ENCODE measurements around the gene UBXN4.

GRCh38 chr2:135800513-135801460 lies 59.1 kb downstream of the UBXN4 start:
- no peak for TF ChIP-seq CTCF (IDR thresholded peaks at IDR 0.05)
- no peak for TF ChIP-seq POLR2A (IDR thresholded peaks at IDR 0.05)
- TF ChIP-seq POLR2AphosphoS5 (IDR thresholded peaks at IDR 0.05), result no peak
